Transverse colon (tissue), 4 donors: ENCODE measurements around the gene GAB2.

Source experiments
- POLR2AphosphoS5 ChIP-seq, 3 donors: sonication (generic); formaldehyde crosslinking; IDR thresholded peaks; one replicate each; pipeline ENCODE4 v1.6.1; 2016; ENCODE audit warnings: antibody characterized with exemption in 3 of 3
- TF ChIP-seq, protein P1 (sequence below), 5 experiments: fragments of 200-600 bp in 3 of 5; fragments of 450-650 bp in 2 of 5; sonication (generic) in 3 of 5; IDR thresholded peaks; 1 replicate in 2 of 5; 2 replicates in 3 of 5; pipeline ENCODE4 v1.5.1; 2016 to 2017; ENCODE audit warnings: antibody characterized with exemption in 5 of 5, inconsistent platforms in 3 of 5, mild to moderate bottlenecking in 2 of 5, moderate library complexity in 1 of 5

GRCh38 chr11:78402847-78403246 lies 14.8 kb downstream of the GAB2 start:
- TF ChIP-seq, protein P1, sequence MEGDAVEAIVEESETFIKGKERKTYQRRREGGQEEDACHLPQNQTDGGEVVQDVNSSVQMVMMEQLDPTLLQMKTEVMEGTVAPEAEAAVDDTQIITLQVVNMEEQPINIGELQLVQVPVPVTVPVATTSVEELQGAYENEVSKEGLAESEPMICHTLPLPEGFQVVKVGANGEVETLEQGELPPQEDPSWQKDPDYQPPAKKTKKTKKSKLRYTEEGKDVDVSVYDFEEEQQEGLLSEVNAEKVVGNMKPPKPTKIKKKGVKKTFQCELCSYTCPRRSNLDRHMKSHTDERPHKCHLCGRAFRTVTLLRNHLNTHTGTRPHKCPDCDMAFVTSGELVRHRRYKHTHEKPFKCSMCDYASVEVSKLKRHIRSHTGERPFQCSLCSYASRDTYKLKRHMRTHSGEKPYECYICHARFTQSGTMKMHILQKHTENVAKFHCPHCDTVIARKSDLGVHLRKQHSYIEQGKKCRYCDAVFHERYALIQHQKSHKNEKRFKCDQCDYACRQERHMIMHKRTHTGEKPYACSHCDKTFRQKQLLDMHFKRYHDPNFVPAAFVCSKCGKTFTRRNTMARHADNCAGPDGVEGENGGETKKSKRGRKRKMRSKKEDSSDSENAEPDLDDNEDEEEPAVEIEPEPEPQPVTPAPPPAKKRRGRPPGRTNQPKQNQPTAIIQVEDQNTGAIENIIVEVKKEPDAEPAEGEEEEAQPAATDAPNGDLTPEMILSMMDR (IDR thresholded peaks at IDR 0.05) = no peak
- TF ChIP-seq POLR2AphosphoS5 (IDR thresholded peaks at IDR 0.05) = no peak
